ENCODE results near the gene UBE4A. TPM values are rescaled to one million over a fixed set of nuclear protein-coding genes. Genes with fewer than 3 reads are reported as not detected.

The UBE4A gene
- total and polyA plus RNA-seq, 9 of the 15 experiments (the other 6 are each of a cell fraction or from before 2014, with no cell fraction given) = 13.5 to 45.2 (median 26.8) TPM

DNA sequence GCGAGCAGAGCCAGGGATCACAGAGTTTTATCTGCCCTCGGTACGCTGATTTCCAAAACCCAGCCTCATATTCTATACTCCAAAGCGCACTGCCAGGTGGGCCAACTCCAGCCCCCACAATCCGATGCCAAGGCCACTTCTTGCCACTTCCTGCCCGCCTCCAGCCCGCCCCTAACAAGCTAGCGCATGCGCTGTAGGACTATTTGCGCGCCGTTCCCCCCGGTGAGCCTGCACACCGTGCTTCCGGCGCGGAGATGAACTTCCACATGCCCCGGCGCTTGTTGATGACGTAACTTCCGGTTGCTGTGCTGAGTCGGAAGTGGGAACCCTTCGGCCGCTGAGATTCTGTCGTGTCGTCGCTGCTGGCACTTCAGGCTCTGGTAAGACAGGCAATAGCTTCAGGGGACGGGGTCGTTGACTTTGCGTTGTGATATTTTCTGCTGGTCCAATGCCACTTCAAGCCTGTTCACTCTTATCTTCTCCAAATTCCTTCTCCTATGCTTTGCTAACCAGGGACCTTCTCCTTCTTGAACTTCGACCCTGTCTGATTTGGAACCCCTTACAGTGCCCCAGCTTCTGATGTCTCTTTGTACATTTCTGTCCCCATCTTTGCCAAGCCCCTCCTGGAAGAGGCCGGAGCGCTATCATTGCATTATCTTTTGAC lies at the start of gene UBE4A (continued):
- TF ChIP-seq BMI1 (IDR thresholded peaks at IDR 0.05; ENCODE audit: low read length) (no peak), ZNF239 (CRISPR knock-in tag; IDR thresholded peaks at IDR 0.05) (no peak), MTA1 (IDR thresholded peaks at IDR 0.05; ENCODE audit: borderline replicate concordance) (peak; percentile 99), C11orf30 (IDR thresholded peaks at IDR 0.05; ENCODE audit: low read depth) (peak; percentile 96), GABPB2 (CRISPR knock-in tag; conservative IDR thresholded peaks at IDR 0.05) (no peak), ZKSCAN8 (CRISPR knock-in tag; IDR thresholded peaks at IDR 0.05) (no peak), RAD21 (CRISPR knock-in tag; conservative IDR thresholded peaks at IDR 0.05 in 1 of 2, IDR thresholded peaks at IDR 0.05 in 1 of 2) (peak in 1 of 2 experiments; percentile 14; a peak in 2 of 4 replicates), SIRT6 (IDR thresholded peaks at IDR 0.05; ENCODE audit: low read depth, low read length) (no peak), MCM2 (IDR thresholded peaks at IDR 0.05; ENCODE audit: low read depth) (no peak), ZFP1 (CRISPR knock-in tag; IDR thresholded peaks at IDR 0.05) (no peak), PHTF2 (CRISPR knock-in tag; IDR thresholded peaks at IDR 0.05) (no peak), KAT8 (IDR thresholded peaks at IDR 0.05; ENCODE audit: low read depth) (peak; percentile 62; the same call in 1 of the 2 replicates), PRPF4 (IDR thresholded peaks at IDR 0.05; ENCODE audit: insufficient read depth, low read depth, low read length, poor library complexity, severe bottlenecking) (no peak)
- TF ChIP-seq, protein P1, sequence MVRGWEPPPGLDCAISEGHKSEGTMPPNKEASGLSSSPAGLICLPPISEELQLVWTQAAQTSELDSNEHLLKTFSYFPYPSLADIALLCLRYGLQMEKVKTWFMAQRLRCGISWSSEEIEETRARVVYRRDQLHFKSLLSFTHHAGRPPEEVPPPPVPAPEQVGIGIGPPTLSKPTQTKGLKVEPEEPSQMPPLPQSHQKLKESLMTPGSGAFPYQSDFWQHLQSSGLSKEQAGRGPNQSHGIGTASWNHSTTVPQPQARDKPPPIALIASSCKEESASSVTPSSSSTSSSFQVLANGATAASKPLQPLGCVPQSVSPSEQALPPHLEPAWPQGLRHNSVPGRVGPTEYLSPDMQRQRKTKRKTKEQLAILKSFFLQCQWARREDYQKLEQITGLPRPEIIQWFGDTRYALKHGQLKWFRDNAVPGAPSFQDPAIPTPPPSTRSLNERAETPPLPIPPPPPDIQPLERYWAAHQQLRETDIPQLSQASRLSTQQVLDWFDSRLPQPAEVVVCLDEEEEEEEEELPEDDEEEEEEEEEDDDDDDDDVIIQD (CRISPR knock-in tag; IDR thresholded peaks at IDR 0.05) = no peak
- TF ChIP-seq, protein P2, sequence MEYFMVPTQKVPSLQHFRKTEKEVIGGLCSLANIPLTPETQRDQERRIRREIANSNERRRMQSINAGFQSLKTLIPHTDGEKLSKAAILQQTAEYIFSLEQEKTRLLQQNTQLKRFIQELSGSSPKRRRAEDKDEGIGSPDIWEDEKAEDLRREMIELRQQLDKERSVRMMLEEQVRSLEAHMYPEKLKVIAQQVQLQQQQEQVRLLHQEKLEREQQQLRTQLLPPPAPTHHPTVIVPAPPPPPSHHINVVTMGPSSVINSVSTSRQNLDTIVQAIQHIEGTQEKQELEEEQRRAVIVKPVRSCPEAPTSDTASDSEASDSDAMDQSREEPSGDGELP (CRISPR knock-in tag; IDR thresholded peaks at IDR 0.05; ENCODE audit: borderline replicate concordance) = peak; percentile 77; the same call in 1 of the 2 replicates
- TF ChIP-seq, protein P3, sequence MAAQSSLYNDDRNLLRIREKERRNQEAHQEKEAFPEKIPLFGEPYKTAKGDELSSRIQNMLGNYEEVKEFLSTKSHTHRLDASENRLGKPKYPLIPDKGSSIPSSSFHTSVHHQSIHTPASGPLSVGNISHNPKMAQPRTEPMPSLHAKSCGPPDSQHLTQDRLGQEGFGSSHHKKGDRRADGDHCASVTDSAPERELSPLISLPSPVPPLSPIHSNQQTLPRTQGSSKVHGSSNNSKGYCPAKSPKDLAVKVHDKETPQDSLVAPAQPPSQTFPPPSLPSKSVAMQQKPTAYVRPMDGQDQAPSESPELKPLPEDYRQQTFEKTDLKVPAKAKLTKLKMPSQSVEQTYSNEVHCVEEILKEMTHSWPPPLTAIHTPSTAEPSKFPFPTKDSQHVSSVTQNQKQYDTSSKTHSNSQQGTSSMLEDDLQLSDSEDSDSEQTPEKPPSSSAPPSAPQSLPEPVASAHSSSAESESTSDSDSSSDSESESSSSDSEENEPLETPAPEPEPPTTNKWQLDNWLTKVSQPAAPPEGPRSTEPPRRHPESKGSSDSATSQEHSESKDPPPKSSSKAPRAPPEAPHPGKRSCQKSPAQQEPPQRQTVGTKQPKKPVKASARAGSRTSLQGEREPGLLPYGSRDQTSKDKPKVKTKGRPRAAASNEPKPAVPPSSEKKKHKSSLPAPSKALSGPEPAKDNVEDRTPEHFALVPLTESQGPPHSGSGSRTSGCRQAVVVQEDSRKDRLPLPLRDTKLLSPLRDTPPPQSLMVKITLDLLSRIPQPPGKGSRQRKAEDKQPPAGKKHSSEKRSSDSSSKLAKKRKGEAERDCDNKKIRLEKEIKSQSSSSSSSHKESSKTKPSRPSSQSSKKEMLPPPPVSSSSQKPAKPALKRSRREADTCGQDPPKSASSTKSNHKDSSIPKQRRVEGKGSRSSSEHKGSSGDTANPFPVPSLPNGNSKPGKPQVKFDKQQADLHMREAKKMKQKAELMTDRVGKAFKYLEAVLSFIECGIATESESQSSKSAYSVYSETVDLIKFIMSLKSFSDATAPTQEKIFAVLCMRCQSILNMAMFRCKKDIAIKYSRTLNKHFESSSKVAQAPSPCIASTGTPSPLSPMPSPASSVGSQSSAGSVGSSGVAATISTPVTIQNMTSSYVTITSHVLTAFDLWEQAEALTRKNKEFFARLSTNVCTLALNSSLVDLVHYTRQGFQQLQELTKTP (IDR thresholded peaks at IDR 0.05; ENCODE audit: low read depth in 1 of 2, partially characterized antibody in 2 of 2) = peak in 1 of 2 experiments; percentile 40
- TF ChIP-seq, protein P4, sequence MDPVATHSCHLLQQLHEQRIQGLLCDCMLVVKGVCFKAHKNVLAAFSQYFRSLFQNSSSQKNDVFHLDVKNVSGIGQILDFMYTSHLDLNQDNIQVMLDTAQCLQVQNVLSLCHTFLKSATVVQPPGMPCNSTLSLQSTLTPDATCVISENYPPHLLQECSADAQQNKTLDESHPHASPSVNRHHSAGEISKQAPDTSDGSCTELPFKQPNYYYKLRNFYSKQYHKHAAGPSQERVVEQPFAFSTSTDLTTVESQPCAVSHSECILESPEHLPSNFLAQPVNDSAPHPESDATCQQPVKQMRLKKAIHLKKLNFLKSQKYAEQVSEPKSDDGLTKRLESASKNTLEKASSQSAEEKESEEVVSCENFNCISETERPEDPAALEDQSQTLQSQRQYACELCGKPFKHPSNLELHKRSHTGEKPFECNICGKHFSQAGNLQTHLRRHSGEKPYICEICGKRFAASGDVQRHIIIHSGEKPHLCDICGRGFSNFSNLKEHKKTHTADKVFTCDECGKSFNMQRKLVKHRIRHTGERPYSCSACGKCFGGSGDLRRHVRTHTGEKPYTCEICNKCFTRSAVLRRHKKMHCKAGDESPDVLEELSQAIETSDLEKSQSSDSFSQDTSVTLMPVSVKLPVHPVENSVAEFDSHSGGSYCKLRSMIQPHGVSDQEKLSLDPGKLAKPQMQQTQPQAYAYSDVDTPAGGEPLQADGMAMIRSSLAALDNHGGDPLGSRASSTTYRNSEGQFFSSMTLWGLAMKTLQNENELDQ (CRISPR knock-in tag; IDR thresholded peaks at IDR 0.05; ENCODE audit: borderline replicate concordance) = no peak

All from K562 (cell line).